ENCODE measurements around the gene FABP7. TPM values are rescaled to one million over a fixed set of nuclear protein-coding genes. Genes with fewer than 3 reads are reported as not detected.

FABP7 gene
- total RNA-seq, 3 donors from 2014 or later = not detected

DNA sequence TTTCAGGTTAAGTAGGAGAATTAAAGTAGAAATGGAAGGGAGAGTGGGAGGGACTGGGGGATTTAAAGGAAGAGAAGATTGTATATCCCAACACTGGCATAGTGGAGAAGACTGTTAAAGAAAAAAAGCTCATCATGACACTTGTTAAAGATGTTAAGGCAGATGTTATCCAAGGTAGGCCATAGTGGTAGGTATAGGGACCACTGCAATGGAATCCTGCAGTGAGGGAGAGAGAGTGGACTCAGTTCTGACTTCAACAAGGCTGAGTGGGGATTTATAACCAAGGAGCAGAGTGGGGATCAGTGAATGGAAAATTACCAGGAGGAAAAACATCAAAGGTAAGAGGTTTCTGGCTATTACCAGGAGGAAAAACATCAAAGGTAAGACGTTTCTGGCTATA is 30.7 kb downstream of the FABP7 start:
- ATAC-seq (no peak), DNase-seq (no peak)
- TF ChIP-seq, protein P1, sequence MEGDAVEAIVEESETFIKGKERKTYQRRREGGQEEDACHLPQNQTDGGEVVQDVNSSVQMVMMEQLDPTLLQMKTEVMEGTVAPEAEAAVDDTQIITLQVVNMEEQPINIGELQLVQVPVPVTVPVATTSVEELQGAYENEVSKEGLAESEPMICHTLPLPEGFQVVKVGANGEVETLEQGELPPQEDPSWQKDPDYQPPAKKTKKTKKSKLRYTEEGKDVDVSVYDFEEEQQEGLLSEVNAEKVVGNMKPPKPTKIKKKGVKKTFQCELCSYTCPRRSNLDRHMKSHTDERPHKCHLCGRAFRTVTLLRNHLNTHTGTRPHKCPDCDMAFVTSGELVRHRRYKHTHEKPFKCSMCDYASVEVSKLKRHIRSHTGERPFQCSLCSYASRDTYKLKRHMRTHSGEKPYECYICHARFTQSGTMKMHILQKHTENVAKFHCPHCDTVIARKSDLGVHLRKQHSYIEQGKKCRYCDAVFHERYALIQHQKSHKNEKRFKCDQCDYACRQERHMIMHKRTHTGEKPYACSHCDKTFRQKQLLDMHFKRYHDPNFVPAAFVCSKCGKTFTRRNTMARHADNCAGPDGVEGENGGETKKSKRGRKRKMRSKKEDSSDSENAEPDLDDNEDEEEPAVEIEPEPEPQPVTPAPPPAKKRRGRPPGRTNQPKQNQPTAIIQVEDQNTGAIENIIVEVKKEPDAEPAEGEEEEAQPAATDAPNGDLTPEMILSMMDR (IDR thresholded peaks at IDR 0.05) = no peak

DNA sequence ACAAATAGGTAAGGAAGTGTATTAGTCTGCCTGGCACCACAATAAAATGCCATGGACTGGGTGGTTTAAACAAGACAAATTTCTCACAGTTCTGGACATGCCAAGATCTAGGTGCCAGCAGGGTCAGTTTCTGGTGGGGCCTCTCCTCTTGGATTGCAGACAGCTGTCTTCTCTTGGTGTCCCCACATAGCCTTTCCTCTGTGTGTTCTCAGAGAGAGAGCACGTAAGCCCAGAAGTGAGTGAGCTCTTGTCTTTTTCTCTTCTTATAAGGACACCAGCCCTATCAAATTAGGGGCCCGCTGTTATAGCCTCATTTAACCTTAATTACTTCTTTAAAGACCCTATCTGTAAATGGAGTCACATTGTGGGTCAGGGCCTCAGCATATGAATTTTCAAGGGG is 37.8 kb downstream of the FABP7 start:
- no peaks in the 10 kb centered on the region for H3K36me3 ChIP-seq (ENCODE audit: low read depth)

More for the DNA sequence above, 30.7 kb downstream of the FABP7 start:
- Histone ChIP-seq H3K9me3 (no peaks in the 10 kb centered on the region), H3K36me3 (ENCODE audit: low read depth) (no peaks in the 10 kb centered on the region), H3K4me3 (no peak overlapping the region), H3K4me1 (ENCODE audit: low read depth) (no peaks in the 10 kb centered on the region)
- intact Hi-C loops (cut with DNase I, micrococcal nuclease) = no loop called here

DNA sequence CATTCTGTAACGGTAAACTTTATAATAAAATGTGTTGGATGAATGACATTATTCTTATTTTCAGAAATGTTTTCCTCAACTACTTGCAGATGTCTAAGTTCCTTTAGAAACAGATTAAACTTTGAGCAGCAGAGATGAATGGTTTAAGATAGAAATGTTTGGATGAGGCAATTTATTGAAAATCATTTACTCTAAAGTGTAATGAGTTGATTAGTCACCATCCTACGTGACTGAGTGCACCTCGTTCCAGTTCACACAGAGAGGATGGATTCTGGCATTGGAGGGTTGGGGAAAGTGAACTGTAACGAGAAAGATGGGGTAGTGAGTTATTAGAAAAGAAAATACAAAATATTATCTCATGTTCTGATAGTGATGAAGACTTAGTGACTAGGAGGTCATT is 38.2 kb downstream of the FABP7 start:
- Histone ChIP-seq H3K36me3 (ENCODE audit: low read depth) (no peaks in the 10 kb centered on the region), H3K9me3 (no peaks in the 10 kb centered on the region), H3K4me1 (ENCODE audit: low read depth) (no peaks in the 10 kb centered on the region), H3K4me3 (no peak overlapping the region)
- intact Hi-C loops (cut with DNase I, micrococcal nuclease) = no loop called here
- TF ChIP-seq, protein P1 (IDR thresholded peaks at IDR 0.05) = no peak
- DNase-seq (no peak), ATAC-seq (no peak)

More for the DNA sequence above, 37.8 kb downstream of the FABP7 start:
- no peak for DNase-seq
- Histone ChIP-seq H3K9me3 (no peaks in the 10 kb centered on the region), H3K4me3 (no peak overlapping the region), H3K4me1 (ENCODE audit: low read depth) (no peaks in the 10 kb centered on the region)
- TF ChIP-seq, protein P1 (IDR thresholded peaks at IDR 0.05) = no peak
- ATAC-seq = no peak
- intact Hi-C loops (cut with DNase I, micrococcal nuclease) = no loop called here

DNA sequence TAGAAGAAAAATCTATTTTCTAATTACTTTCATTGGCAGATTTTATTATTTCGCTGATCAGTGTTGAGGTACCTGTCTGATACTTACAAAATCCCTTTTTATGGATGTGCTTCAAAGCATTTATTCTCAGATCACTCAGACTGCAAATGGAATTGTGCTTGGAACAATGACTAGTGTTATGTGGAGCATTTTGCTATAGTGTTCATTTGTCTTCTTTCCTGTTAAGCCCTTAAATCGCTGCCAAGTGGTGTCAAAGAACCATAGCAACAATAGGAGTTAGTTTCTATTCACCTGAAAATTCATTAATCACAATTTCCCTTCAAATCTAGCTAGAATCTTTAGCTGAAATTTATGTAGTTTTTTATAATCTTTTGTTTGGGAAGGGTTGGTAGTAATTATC is 39.4 kb downstream of the FABP7 start:
- ATAC-seq = no peak
- no peak overlapping the region for H3K4me3 ChIP-seq
- H3K4me1 ChIP-seq (ENCODE audit: low read depth) = no peaks in the 10 kb centered on the region
- H3K9me3 ChIP-seq = no peaks in the 10 kb centered on the region
- intact Hi-C loops (cut with DNase I, micrococcal nuclease) = no loop called here
- no peaks in the 10 kb centered on the region for H3K36me3 ChIP-seq (ENCODE audit: low read depth)
- DNase-seq = no peak
- TF ChIP-seq, protein P1 (IDR thresholded peaks at IDR 0.05) = no peak

DNA sequence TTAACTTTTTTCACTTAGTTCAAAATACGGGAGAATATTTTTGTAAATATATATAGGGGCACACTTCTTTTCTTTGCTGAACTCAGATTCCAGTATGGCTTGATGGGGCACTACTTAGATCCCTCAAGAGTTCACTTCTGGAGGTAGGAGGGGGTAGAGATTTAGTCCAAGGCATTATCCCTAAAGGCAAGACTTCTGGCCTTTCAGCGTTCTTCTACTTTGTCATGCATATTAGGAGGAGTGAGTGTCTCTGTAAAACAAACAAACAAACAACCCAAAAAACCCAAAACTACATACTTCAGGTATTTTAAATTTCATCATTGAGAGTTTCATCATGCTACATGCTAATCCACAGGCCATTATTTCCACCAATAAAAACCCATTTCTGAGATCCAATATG is 41.6 kb downstream of the FABP7 start:
- intact Hi-C loops (cut with DNase I, micrococcal nuclease) = no loop called here
- Histone ChIP-seq H3K36me3 (ENCODE audit: low read depth) (no peaks in the 10 kb centered on the region), H3K4me3 (no peak overlapping the region), H3K9me3 (no peaks in the 10 kb centered on the region), H3K4me1 (ENCODE audit: low read depth) (no peaks in the 10 kb centered on the region)
- TF ChIP-seq, protein P1 (IDR thresholded peaks at IDR 0.05) = no peak
- ATAC-seq = no peak
- DNase-seq = no peak

DNA sequence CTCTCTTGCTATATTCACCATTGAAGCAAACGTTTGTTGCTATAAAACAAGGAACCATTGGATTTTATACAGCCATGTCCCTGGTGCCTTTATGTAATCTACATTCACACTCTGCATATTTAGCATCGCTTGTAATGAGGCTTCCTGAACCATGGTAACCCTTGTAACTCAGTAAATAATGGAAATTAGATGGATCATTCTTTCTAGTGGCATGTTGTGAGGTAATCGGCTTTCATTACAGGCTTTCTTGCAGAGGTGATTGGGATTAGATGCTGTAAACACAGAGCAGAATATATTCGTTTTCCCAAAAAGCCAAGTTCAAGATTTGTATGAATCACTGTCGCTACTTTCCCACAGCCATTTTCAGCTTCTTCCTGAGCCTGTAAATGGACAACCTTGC is 45.6 kb downstream of the FABP7 start:
- Histone ChIP-seq H3K36me3 (ENCODE audit: low read depth) (no peaks in the 10 kb centered on the region), H3K4me3 (no peak overlapping the region), H3K9me3 (no peaks in the 10 kb centered on the region), H3K4me1 (ENCODE audit: low read depth) (no peaks in the 10 kb centered on the region)
- intact Hi-C loops (cut with DNase I, micrococcal nuclease) = no loop called here
- TF ChIP-seq, protein P1 (IDR thresholded peaks at IDR 0.05) = no peak
- no peak for ATAC-seq
- no peak for DNase-seq

All from mucosa of descending colon (tissue), 3 donors.